Astrocyte (in vitro differentiated cells and primary cell): ENCODE data around the gene HDAC6. TPM values are rescaled to one million over a fixed set of nuclear protein-coding genes. Genes with fewer than 3 reads are reported as not detected.

Source experiments
- DNase-seq: peaks from one replicate; pipeline ENCODE4 v3.0.0-alpha.2; 2010; ENCODE audit warnings: low read depth
- FAIRE-seq: peaks from 2 replicates; lab custom pipeline; 2011; peaks lifted over from hg19 to GRCh38; lab: Jason Lieb, UNC
- H2AFZ ChIP-seq: 2 replicates; pipeline ENCODE4 v1.6.0; 2012; ENCODE audit warnings: low read depth, low read length, inconsistent platforms
- H3K27ac ChIP-seq: 2 replicates; pipeline ENCODE4 v1.5.1; 2011; ENCODE audit warnings: low read depth, low read length, inconsistent platforms
- H3K27me3 ChIP-seq: 2 replicates; pipeline ENCODE4 v1.6.0; 2011; ENCODE audit warnings: low read length, inconsistent platforms; ENCODE audit not compliant: insufficient read depth
- H3K36me3 ChIP-seq: 2 replicates; pipeline ENCODE4 v1.5.1; 2011; ENCODE audit warnings: low read length, inconsistent platforms; ENCODE audit not compliant: insufficient read depth
- H3K4me1 ChIP-seq: 2 replicates; pipeline ENCODE4 v1.5.1; 2011; ENCODE audit warnings: low read length, inconsistent platforms; ENCODE audit not compliant: insufficient read depth
- H3K4me2 ChIP-seq: 2 replicates; pipeline ENCODE4 v1.6.0; 2012; ENCODE audit warnings: low read length, inconsistent platforms
- H3K4me3 ChIP-seq: 2 replicates; pipeline ENCODE4 v1.5.1; 2011; ENCODE audit warnings: low read depth, mild to moderate bottlenecking, low read length, inconsistent platforms; ENCODE audit not compliant: insufficient read depth
- H3K79me2 ChIP-seq: 2 replicates; pipeline ENCODE4 v1.6.0; 2012; ENCODE audit warnings: mild to moderate bottlenecking, low read length, inconsistent platforms; ENCODE audit not compliant: insufficient read depth
- H3K9ac ChIP-seq: 2 replicates; pipeline ENCODE4 v1.6.0; 2012; ENCODE audit warnings: mild to moderate bottlenecking, low read length, inconsistent platforms
- H3K9me3 ChIP-seq: 2 replicates; pipeline ENCODE4 v1.5.1; 2012; ENCODE audit warnings: low read depth, mild to moderate bottlenecking, low read length, inconsistent platforms; ENCODE audit not compliant: insufficient read depth
- H4K20me1 ChIP-seq: 2 replicates; pipeline ENCODE4 v1.6.0; 2012; ENCODE audit warnings: low read length, inconsistent platforms; ENCODE audit not compliant: insufficient read depth
- H3K27ac Mint-ChIP-seq: one replicate; pipeline ENCODE4 v1.8.0; 2021; ENCODE audit warnings: mild to moderate bottlenecking, mixed read lengths; ENCODE audit not compliant: unreplicated experiment
- H3K27me3 Mint-ChIP-seq: one replicate; pipeline ENCODE4 v1.8.0; 2021; ENCODE audit warnings: low read depth, mixed read lengths; ENCODE audit not compliant: unreplicated experiment
- H3K36me3 Mint-ChIP-seq: one replicate; pipeline ENCODE4 v1.8.0; 2021; ENCODE audit warnings: low read depth, mixed read lengths; ENCODE audit not compliant: unreplicated experiment
- H3K4me1 Mint-ChIP-seq: one replicate; pipeline ENCODE4 v1.8.0; 2021; ENCODE audit warnings: low read depth, mixed read lengths; ENCODE audit not compliant: unreplicated experiment
- H3K4me3 Mint-ChIP-seq: one replicate; pipeline ENCODE4 v1.8.0; 2021; ENCODE audit warnings: mild to moderate bottlenecking, moderate library complexity, mixed read lengths; ENCODE audit not compliant: unreplicated experiment
- H3K9me3 Mint-ChIP-seq: one replicate; pipeline ENCODE4 v1.8.0; 2021; ENCODE audit warnings: mild to moderate bottlenecking, mixed read lengths; ENCODE audit not compliant: unreplicated experiment
- CTCF ChIP-seq: IDR thresholded peaks from 2 replicates; pipeline ENCODE4 v1.5.1; 2011; ENCODE audit warnings: low read depth, mild to moderate bottlenecking, inconsistent platforms, low read length, moderate library complexity; ENCODE audit not compliant: insufficient read depth
- EZH2 ChIP-seq: IDR thresholded peaks from 2 replicates; pipeline ENCODE4 v1.6.1; 2012; ENCODE audit warnings: mild to moderate bottlenecking, low read length, inconsistent platforms; ENCODE audit not compliant: insufficient read depth
- total RNA-seq: library from RNA; stranded (reverse); gene quantifications from 2 replicates; pipeline ENCODE4 v1.2.1, GENCODE V29; 2021

Gene HDAC6
- total RNA-seq, 1 donor from 2014 or later: 59.2 TPM

- FAIRE-seq (peak; percentile 26), DNase-seq (peak; percentile 54)
Observed at GRCh38 chrX:48794911-48795515, 6.9 kb upstream of the HDAC6 start.

GRCh38 chrX:48798318-48798717 lies 3.5 kb upstream of the HDAC6 start:
- Mint-ChIP-seq H3K36me3 (no peaks in the 10 kb centered on the region), H3K4me3 (no peak overlapping the region), H3K27ac (no peak overlapping the region), H3K4me1 (peaks cover 13% of the 10 kb centered on the region), H3K9me3 (no peaks in the 10 kb centered on the region), H3K27me3 (no peaks in the 10 kb centered on the region)
- TF ChIP-seq EZH2 (no peak), CTCF (no peak)
- H2AFZ ChIP-seq: no peak overlapping the region
- FAIRE-seq (no peak), DNase-seq (no peak)
- peaks cover 20% of the 10 kb centered on the region for H3K4me1 ChIP-seq
- H3K4me3 ChIP-seq: no peak overlapping the region
- no peaks in the 10 kb centered on the region for H4K20me1 ChIP-seq
- no peak overlapping the region for H3K9ac ChIP-seq
- H3K27ac ChIP-seq: no peak overlapping the region
- no peaks in the 10 kb centered on the region for H3K36me3 ChIP-seq
- H3K9me3 ChIP-seq: no peaks in the 10 kb centered on the region
- no peak overlapping the region for H3K4me2 ChIP-seq
- no peaks in the 10 kb centered on the region for H3K79me2 ChIP-seq
- no peaks in the 10 kb centered on the region for H3K27me3 ChIP-seq

More at GRCh38 chrX:48794911-48795515, 6.9 kb upstream of the HDAC6 start:
- Histone ChIP-seq H3K9me3 (no peaks in the 10 kb centered on the region), H3K9ac (no peak overlapping the region), H4K20me1 (no peaks in the 10 kb centered on the region), H3K4me3 (no peak overlapping the region), H3K27me3 (no peaks in the 10 kb centered on the region), H2AFZ (peak overlapping the region; percentile 34), H3K27ac (no peak overlapping the region), H3K4me2 (peak overlapping the region; percentile 36), H3K79me2 (no peaks in the 10 kb centered on the region), H3K36me3 (no peaks in the 10 kb centered on the region), H3K4me1 (peaks cover 9% of the 10 kb centered on the region)
- no peak overlapping the region for H3K27ac Mint-ChIP-seq
- H3K4me1 Mint-ChIP-seq: peaks cover 10% of the 10 kb centered on the region
- H3K36me3 Mint-ChIP-seq: no peaks in the 10 kb centered on the region
- H3K9me3 Mint-ChIP-seq: no peaks in the 10 kb centered on the region
- H3K4me3 Mint-ChIP-seq: no peak overlapping the region
- TF ChIP-seq CTCF: no peak
- TF ChIP-seq EZH2: no peak
- peaks cover 3% of the 10 kb centered on the region for H3K27me3 Mint-ChIP-seq

GRCh38 chrX:48800574-48801279 lies 1.1 kb upstream of the HDAC6 start:
- Histone ChIP-seq H3K27ac (peak overlapping the region; percentile 95), H3K79me2 (no peaks in the 10 kb centered on the region), H4K20me1 (no peaks in the 10 kb centered on the region), H3K4me2 (peak overlapping the region; percentile 98), H3K9me3 (no peaks in the 10 kb centered on the region), H3K27me3 (no peaks in the 10 kb centered on the region), H3K4me3 (peak overlapping the region; percentile 69), H3K36me3 (no peaks in the 10 kb centered on the region), H3K9ac (peak overlapping the region; percentile 95), H3K4me1 (peaks cover 10% of the 10 kb centered on the region), H2AFZ (peak overlapping the region; percentile 97)
- peak overlapping the region; percentile 98 for H3K27ac Mint-ChIP-seq
- H3K9me3 Mint-ChIP-seq: no peaks in the 10 kb centered on the region
- DNase-seq: no peak
- peak overlapping the region; percentile 95 for H3K4me3 Mint-ChIP-seq
- H3K27me3 Mint-ChIP-seq: no peaks in the 10 kb centered on the region
- H3K4me1 Mint-ChIP-seq: peaks cover 4% of the 10 kb centered on the region
- no peaks in the 10 kb centered on the region for H3K36me3 Mint-ChIP-seq
- TF ChIP-seq CTCF (no peak), EZH2 (no peak)
- no peak for FAIRE-seq
